Middle frontal gyrus (tissue), 1 donor: ENCODE results near the gene GRK6.
A peak's percentile ranks its signal among the peaks of the same experiment; 100 is the strongest.

ENCODE experiments used
- DNase-seq: peaks from one replicate; pipeline ENCODE4 v3.0.0-alpha.2; 2015; ENCODE audit warnings: low spot score; ENCODE audit errors: extremely low spot score

The GRK6 gene

GRCh38 chr5:177426566-177427210 is at the start of gene GRK6:
GRK6 (plus strand) TSS chr5:177426676; CDS start chr5:177426846, 170 bp downstream.
- no peak for DNase-seq

- DNase-seq, result no peak
Observed at GRCh38 chr5:177377851-177378776, 48.4 kb upstream of the GRK6 start.

- DNase-seq, result no peak
Observed at GRCh38 chr5:177378884-177379883, 47.3 kb upstream of the GRK6 start.

- DNase-seq, result no peak
Observed at GRCh38 chr5:177380805-177381126, 45.7 kb upstream of the GRK6 start.

GRCh38 chr5:177382423-177383029 is 44.0 kb upstream of the GRK6 start:
- DNase-seq, result no peak

- no peak for DNase-seq
Observed at GRCh38 chr5:177383181-177383580, 43.3 kb upstream of the GRK6 start.

- no peak for DNase-seq
Observed at GRCh38 chr5:177384134-177384533, 42.3 kb upstream of the GRK6 start, which contains the start of gene SLC34A1. SLC34A1 (plus strand) TSS chr5:177384434; CDS start chr5:177385742, 1,308 bp downstream.

- DNase-seq, result no peak
Observed at GRCh38 chr5:177385720-177386119, 40.8 kb upstream of the GRK6 start.

- no peak for DNase-seq
Observed at GRCh38 chr5:177386542-177386941, 39.9 kb upstream of the GRK6 start.

GRCh38 chr5:177387405-177387804 is 39.1 kb upstream of the GRK6 start:
- DNase-seq, result no peak

- DNase-seq, result no peak
Observed at GRCh38 chr5:177388521-177389052, 37.9 kb upstream of the GRK6 start.

GRCh38 chr5:177389241-177390169 is 37.0 kb upstream of the GRK6 start:
- no peak for DNase-seq

GRCh38 chr5:177390363-177391300 is 35.8 kb upstream of the GRK6 start:
- DNase-seq, result peak; percentile 56

GRCh38 chr5:177392765-177393164 is 33.7 kb upstream of the GRK6 start:
- no peak for DNase-seq

GRCh38 chr5:177393206-177393765 is 33.2 kb upstream of the GRK6 start:
- no peak for DNase-seq

- DNase-seq, result no peak
Observed at GRCh38 chr5:177393990-177394389, 32.5 kb upstream of the GRK6 start.

- no peak for DNase-seq
Observed at GRCh38 chr5:177396078-177396477, 30.4 kb upstream of the GRK6 start.

GRCh38 chr5:177396807-177397206 is 29.7 kb upstream of the GRK6 start:
- no peak for DNase-seq
